ENCODE results near the gene MAN1A2.

The MAN1A2 gene

DNA sequence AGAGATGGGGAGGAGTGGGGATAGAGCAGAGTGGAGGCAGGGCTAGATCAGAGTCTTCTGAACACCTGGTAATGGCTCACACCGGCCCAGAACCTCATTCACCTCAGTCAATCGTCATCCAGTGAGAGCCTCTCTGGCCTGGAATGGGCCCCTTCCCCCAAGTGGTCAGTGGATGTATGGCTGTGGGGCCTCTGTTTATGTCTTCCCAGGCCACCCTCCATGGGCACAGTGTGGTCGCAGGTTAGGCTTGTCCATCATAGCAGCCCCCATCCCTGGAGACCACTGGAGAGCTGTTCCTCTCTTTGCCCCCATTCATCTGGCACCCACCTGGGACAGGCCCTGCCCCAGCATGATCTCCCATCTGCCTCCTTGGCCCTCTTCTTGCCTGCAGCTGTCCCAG is 209.0 kb downstream of the MAN1A2 start:
- H3K4me1 ChIP-seq (ENCODE audit: control insufficient read depth, insufficient read depth, low read length) = peaks cover 25% of the 10 kb centered on the region
- no peak overlapping the region for H3K9ac ChIP-seq (ENCODE audit: low read length)
- H3K4me3 ChIP-seq (ENCODE audit: low read length) = no peak overlapping the region
- H3K9me3 ChIP-seq (ENCODE audit: control insufficient read depth, low read length) = no peaks in the 10 kb centered on the region
- no peaks in the 10 kb centered on the region for H3K27me3 ChIP-seq (ENCODE audit: control insufficient read depth, insufficient read depth, low read length)
- H3K36me3 ChIP-seq (ENCODE audit: control insufficient read depth, insufficient read depth, low read length) = no peaks in the 10 kb centered on the region

DNA sequence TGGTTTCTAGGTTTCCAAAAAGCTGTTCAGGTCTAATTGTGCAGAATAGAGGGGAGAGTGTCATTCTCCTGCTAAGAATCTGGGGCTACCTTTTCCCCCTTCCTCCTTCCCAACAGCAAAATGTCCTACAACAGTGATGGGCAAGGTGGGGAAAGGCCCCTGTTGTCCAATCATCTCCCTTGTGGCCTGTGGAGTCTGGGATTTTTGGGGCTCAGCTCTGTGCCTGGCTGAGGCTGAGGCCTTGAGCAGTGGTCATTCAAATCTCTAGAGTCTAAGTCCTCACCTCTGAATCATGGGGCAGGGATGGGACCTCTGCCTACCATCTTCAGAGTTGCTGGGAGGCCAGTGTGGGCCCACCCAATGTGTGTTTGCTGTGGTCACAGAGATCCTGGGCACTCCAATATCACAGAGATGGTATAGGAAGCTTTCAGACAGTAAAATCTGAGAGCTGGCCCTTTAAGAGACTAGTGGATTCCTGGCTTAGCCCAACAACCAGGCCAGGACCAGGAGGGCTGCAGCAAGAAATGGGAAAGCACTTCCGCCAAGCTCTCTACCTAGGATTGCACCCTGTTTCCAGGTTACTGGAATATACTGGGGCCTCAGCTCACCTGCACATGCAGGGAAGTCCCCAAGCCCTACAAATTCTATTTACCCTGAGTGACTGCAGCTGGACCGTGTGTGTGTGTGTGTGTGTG is 210.1 kb downstream of the MAN1A2 start:
- Histone ChIP-seq H3K9me3 (ENCODE audit: control insufficient read depth, low read length) (no peaks in the 10 kb centered on the region), H3K36me3 (ENCODE audit: control insufficient read depth, insufficient read depth, low read length) (no peaks in the 10 kb centered on the region), H3K4me3 (ENCODE audit: low read length) (no peak overlapping the region), H3K9ac (ENCODE audit: low read length) (no peak overlapping the region), H3K27me3 (ENCODE audit: control insufficient read depth, insufficient read depth, low read length) (no peaks in the 10 kb centered on the region), H3K4me1 (ENCODE audit: control insufficient read depth, insufficient read depth, low read length) (peaks cover 17% of the 10 kb centered on the region)

DNA sequence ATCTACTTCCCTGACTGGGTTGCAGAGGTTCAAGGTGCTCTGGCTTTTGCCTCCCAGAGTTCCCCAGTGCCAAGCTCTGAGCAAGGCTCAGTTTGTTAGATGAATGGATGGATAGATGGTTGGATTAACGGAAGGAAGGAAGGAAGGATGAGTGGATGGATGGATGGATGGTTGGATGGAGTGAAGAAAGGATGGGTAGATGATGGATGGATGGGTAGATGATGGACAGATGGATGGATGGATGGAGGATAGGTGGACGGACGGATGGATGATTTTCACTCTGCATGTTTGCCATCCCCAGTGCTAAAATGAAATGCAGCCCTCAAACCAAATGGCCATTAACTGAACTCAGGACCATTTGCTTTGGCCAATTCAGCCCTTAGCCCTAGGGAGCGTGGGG is 211.2 kb downstream of the MAN1A2 start:
- H3K9me3 ChIP-seq (ENCODE audit: control insufficient read depth, low read length) = no peaks in the 10 kb centered on the region
- H3K9ac ChIP-seq (ENCODE audit: low read length) = no peak overlapping the region
- H3K36me3 ChIP-seq (ENCODE audit: control insufficient read depth, insufficient read depth, low read length) = no peaks in the 10 kb centered on the region

More for the DNA sequence above, 211.2 kb downstream of the MAN1A2 start:
- Histone ChIP-seq H3K27me3 (ENCODE audit: control insufficient read depth, insufficient read depth, low read length) (no peaks in the 10 kb centered on the region), H3K4me1 (ENCODE audit: control insufficient read depth, insufficient read depth, low read length) (peaks cover 8% of the 10 kb centered on the region), H3K4me3 (ENCODE audit: low read length) (no peak overlapping the region)
